ENCODE data around the gene SCEL.

- TF ChIP-seq POLR2A (IDR thresholded peaks at IDR 0.05; ENCODE audit: low read depth) (no peak), EP300 (IDR thresholded peaks at IDR 0.05) (no peak)
These were observed 45.8 kb upstream of the SCEL start for GRCh38 chr13:77489566-77490337.

Measured in esophagus muscularis mucosa (tissue), 2 donors.